Measurements from ENCODE around the gene RABL3. TPM values are rescaled to one million over a fixed set of nuclear protein-coding genes. Genes with fewer than 3 reads are reported as not detected.

The RABL3 gene
- total and polyA plus RNA-seq, 2 of the 13 experiments (the other 11 are each of a cell fraction or from before 2014, with no cell fraction given) = 4.8 to 31.9 TPM

- H3K36me3 ChIP-seq (replicated peaks in 1 of 2; ENCODE audit: control insufficient read depth in 1 of 2, insufficient read depth in 2 of 2, low read length in 2 of 2) = peaks cover 32 to 76% of the 10 kb centered on the region in 2 experiments
- no TSS peak for BruUV-seq (replicated peaks)
- no peaks in the 10 kb centered on the region for H3K27me3 ChIP-seq (ENCODE audit: control insufficient read depth in 1 of 2, insufficient read depth in 2 of 2, low read length in 2 of 2)
- intact Hi-C loops (cut with micrococcal nuclease; ENCODE audit: unreplicated experiment) = no loop called here
- DNase-seq (ENCODE audit: low spot score) = no peak
- no peak for ATAC-seq
- no peaks in the 10 kb centered on the region for H3K9me3 ChIP-seq (ENCODE audit: low read length)
- in situ Hi-C loops (cut with HindIII; ENCODE audit: extremely low pct_ligation_motif_present, low pct_unique_long_range_greater_than_20kb) = no loop called here
- CTCF ChIA-PET (ENCODE audit: low intra/inter-chr PET ratio, low total read pairs) = no interaction called here
- no peak overlapping the region for H3K27ac ChIP-seq (ENCODE audit: extremely low read length, insufficient read depth, low read length)
- peaks cover 3% of the 10 kb centered on the region for H3K4me1 ChIP-seq (ENCODE audit: insufficient read depth, low read length)
- no peak overlapping the region for H2AFZ ChIP-seq (ENCODE audit: low read length)
- POLR2A ChIA-PET = no interaction called here
- H3K4me2 ChIP-seq (ENCODE audit: low read depth, low read length) = no peak overlapping the region
- peaks cover 35% of the 10 kb centered on the region for H4K20me1 ChIP-seq (ENCODE audit: insufficient read depth, low read length)
- peaks cover 31% of the 10 kb centered on the region for H3K79me2 ChIP-seq (ENCODE audit: insufficient read depth, low read length)
- H3K4me3 ChIP-seq (replicated peaks in 1 of 3; ENCODE audit: insufficient read depth in 1 of 3, low read depth in 2 of 3, low read length in 3 of 3) = no peak overlapping the region
- H3K9ac ChIP-seq (ENCODE audit: insufficient read depth, low read depth, low read length) = no peak overlapping the region
- no peak for FAIRE-seq
- 95% methylated on average over 2 of the region's 2 CpGs for WGBS (ENCODE audit: low lambda C conversion rate)
- TF ChIP-seq ZNF281 (CRISPR knock-in tag; IDR thresholded peaks at IDR 0.05; ENCODE audit: borderline replicate concordance) (no peak), U2AF1 (optimal IDR thresholded peaks at IDR 0.05; ENCODE audit: low read depth, low read length) (no peak), ETS1 (CRISPR knock-in tag; IDR thresholded peaks at IDR 0.05) (no peak), PRDM4 (CRISPR knock-in tag; IDR thresholded peaks at IDR 0.05; ENCODE audit: borderline replicate concordance) (no peak), ZNF619 (CRISPR knock-in tag; IDR thresholded peaks at IDR 0.05) (no peak), KAT8 (CRISPR knock-in tag; IDR thresholded peaks at IDR 0.05) (no peak), ELK4 (CRISPR knock-in tag; IDR thresholded peaks at IDR 0.05; ENCODE audit: borderline replicate concordance) (no peak), GTF2F1 (IDR thresholded peaks at IDR 0.05; ENCODE audit: low read length) (no peak)
- TF ChIP-seq, protein P1, sequence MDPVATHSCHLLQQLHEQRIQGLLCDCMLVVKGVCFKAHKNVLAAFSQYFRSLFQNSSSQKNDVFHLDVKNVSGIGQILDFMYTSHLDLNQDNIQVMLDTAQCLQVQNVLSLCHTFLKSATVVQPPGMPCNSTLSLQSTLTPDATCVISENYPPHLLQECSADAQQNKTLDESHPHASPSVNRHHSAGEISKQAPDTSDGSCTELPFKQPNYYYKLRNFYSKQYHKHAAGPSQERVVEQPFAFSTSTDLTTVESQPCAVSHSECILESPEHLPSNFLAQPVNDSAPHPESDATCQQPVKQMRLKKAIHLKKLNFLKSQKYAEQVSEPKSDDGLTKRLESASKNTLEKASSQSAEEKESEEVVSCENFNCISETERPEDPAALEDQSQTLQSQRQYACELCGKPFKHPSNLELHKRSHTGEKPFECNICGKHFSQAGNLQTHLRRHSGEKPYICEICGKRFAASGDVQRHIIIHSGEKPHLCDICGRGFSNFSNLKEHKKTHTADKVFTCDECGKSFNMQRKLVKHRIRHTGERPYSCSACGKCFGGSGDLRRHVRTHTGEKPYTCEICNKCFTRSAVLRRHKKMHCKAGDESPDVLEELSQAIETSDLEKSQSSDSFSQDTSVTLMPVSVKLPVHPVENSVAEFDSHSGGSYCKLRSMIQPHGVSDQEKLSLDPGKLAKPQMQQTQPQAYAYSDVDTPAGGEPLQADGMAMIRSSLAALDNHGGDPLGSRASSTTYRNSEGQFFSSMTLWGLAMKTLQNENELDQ (CRISPR knock-in tag; IDR thresholded peaks at IDR 0.05; ENCODE audit: borderline replicate concordance) = no peak
- TF ChIP-seq, protein P2, sequence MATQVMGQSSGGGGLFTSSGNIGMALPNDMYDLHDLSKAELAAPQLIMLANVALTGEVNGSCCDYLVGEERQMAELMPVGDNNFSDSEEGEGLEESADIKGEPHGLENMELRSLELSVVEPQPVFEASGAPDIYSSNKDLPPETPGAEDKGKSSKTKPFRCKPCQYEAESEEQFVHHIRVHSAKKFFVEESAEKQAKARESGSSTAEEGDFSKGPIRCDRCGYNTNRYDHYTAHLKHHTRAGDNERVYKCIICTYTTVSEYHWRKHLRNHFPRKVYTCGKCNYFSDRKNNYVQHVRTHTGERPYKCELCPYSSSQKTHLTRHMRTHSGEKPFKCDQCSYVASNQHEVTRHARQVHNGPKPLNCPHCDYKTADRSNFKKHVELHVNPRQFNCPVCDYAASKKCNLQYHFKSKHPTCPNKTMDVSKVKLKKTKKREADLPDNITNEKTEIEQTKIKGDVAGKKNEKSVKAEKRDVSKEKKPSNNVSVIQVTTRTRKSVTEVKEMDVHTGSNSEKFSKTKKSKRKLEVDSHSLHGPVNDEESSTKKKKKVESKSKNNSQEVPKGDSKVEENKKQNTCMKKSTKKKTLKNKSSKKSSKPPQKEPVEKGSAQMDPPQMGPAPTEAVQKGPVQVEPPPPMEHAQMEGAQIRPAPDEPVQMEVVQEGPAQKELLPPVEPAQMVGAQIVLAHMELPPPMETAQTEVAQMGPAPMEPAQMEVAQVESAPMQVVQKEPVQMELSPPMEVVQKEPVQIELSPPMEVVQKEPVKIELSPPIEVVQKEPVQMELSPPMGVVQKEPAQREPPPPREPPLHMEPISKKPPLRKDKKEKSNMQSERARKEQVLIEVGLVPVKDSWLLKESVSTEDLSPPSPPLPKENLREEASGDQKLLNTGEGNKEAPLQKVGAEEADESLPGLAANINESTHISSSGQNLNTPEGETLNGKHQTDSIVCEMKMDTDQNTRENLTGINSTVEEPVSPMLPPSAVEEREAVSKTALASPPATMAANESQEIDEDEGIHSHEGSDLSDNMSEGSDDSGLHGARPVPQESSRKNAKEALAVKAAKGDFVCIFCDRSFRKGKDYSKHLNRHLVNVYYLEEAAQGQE (IDR thresholded peaks at IDR 0.05; ENCODE audit: borderline replicate concordance in 1 of 2, low read depth in 1 of 2, low read length in 2 of 2) = no peak
Observed at GRCh38 chr3:120670576-120670975, 71.7 kb downstream of the RABL3 start.

Data from HepG2 (cell line).